DND-41 (cell line): ENCODE results near the gene KRT82.

ENCODE experiments used
- CTCF ChIP-seq: IDR thresholded peaks from 2 replicates; pipeline ENCODE4 v1.5.1; 2012; ENCODE audit warnings: borderline replicate concordance, low read length, moderate library complexity, mild to moderate bottlenecking; ENCODE audit not compliant: poor library complexity, severe bottlenecking; ENCODE audit errors: extremely low read depth
- EZH2 ChIP-seq: IDR thresholded peaks from 3 replicates; pipeline ENCODE4 v1.6.1; 2012; ENCODE audit warnings: borderline replicate concordance, low read depth, mild to moderate bottlenecking, moderate library complexity, low read length, inconsistent platforms; ENCODE audit not compliant: severe bottlenecking

GRCh38 chr12:52440821-52441319 lies 34.7 kb upstream of the KRT82 start:
- TF ChIP-seq CTCF (no peak), EZH2 (no peak)
